GM12874 (cell line): Measurements from ENCODE around the gene TMEM164.

ENCODE experiments used
- TF ChIP-seq, protein P1 (sequence below): IDR thresholded peaks from 2 replicates; pipeline ENCODE4 v1.5.1; 2011; ENCODE audit warnings: low read depth, mild to moderate bottlenecking, control low read depth, low read length, moderate library complexity; ENCODE audit not compliant: insufficient read depth

The TMEM164 gene

DNA sequence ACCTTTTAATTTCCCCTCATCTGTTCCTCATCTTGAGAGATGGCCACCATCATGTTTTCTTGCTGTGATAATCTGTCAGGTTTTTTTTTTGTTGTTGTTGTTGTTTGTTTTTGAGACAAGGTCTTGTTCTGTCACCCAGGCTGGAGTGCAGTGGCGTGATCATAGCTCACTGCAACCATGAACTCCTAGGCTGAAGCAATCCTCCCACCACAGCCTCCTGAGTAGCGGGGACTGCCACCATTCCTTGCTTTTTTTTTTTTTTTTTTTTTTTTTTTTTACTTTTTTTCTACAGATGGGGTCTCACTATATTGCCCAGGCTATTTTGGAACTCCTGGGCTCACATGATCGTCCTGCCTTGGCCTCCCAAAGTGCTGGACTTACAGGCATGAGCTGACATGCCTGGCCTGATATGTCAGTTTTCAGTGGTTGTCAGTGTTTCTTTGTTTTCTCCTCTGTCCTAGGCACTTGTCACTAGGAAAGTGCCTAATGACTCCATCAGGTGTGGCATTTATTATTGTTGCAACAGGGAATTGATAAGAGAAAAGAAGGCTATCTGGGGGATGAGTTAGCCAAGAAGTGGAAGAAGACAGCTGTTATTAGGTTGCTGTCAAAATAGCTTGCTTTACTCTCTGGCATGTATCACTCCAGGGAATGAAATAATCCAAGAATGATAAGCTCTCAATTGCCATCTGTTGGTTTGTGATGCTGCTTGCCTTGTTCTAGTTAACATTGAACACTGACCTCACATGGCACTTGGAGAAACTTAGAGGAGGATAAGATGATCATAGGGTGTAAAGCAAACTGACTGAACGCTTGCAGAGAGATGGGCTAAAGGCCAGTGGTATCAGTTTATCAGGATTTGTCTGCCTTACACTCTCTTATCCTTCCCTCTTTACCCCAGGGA lies 41.7 kb downstream of the TMEM164 start:
- TF ChIP-seq, protein P1, sequence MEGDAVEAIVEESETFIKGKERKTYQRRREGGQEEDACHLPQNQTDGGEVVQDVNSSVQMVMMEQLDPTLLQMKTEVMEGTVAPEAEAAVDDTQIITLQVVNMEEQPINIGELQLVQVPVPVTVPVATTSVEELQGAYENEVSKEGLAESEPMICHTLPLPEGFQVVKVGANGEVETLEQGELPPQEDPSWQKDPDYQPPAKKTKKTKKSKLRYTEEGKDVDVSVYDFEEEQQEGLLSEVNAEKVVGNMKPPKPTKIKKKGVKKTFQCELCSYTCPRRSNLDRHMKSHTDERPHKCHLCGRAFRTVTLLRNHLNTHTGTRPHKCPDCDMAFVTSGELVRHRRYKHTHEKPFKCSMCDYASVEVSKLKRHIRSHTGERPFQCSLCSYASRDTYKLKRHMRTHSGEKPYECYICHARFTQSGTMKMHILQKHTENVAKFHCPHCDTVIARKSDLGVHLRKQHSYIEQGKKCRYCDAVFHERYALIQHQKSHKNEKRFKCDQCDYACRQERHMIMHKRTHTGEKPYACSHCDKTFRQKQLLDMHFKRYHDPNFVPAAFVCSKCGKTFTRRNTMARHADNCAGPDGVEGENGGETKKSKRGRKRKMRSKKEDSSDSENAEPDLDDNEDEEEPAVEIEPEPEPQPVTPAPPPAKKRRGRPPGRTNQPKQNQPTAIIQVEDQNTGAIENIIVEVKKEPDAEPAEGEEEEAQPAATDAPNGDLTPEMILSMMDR: no peak

DNA sequence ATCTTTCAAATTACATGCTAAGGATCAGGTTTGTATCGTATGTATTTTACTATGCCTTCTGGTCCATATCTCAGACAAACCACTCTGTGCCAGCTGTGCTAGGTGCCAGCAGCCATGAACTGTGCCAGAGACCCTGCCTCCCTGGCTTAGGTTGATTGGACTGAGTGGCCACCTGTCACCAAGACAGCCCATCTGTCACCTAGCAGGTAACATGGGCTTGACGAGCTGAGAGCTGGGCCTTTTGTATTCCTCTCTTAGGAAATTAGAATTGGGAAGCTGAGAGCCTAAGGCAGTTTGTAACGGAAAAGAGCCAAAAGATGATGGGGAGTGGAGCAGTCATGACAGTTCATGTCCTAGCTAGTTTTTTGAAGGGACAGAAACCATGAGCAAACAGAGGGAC lies 42.5 kb downstream of the TMEM164 start:
- TF ChIP-seq, protein P1: no peak

DNA sequence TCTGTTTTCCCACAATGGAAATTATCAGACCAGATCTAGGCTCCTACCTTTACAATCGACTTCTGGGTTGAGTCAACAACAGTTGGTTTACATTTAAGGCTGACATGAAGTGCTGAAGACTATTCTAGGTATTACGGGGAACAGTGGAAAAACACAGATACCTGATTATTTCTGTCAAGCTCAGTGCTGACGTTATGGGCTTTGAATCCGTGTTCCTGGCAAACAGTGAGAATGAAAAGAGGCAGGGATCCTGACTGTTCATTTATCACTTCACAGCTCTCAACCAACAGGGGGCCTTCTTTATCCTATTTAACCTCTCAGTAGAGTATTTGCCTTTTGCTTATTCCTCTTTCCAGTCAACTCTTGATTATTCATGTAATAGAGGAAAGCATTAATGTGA lies 43.1 kb downstream of the TMEM164 start:
- TF ChIP-seq, protein P1: no peak

DNA sequence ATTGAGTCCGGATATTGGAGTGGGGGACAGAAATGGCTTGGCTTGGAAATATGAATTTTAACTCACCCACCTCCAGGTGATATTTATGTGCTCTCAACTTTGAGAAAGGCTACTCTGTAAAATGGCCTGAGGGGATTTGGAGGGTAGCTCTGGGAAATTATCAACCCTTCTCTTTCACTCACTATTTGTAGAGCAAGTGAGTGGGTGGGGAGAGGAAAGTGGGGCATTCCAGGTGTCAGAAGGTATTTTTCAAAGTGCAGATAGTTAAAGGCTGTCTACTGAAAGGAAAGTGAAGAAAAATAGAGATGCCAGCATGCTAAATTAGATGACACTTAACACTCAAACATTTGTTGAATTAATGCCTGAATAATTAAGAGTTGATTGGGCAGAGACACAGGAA lies 44.1 kb downstream of the TMEM164 start:
- TF ChIP-seq, protein P1: no peak

DNA sequence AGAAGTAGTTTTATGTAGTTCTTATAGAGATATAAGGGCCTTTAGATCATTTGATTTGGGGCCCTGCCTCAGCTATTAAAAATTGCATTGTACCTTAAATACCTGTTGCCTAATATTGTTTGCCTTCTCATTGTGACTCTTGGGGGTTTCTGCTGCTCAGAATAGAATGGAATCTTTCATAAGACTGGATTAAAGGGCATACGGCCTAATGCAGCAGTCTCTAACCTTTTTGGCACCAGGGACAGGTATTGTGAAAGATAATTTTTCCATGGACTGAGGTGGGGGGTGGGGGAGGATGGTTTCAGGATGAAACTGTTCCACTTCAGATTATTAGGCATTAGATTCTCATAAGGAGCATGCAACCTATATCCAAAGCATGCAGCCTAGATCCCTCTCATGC lies 46.2 kb downstream of the TMEM164 start:
- TF ChIP-seq, protein P1: no peak

DNA sequence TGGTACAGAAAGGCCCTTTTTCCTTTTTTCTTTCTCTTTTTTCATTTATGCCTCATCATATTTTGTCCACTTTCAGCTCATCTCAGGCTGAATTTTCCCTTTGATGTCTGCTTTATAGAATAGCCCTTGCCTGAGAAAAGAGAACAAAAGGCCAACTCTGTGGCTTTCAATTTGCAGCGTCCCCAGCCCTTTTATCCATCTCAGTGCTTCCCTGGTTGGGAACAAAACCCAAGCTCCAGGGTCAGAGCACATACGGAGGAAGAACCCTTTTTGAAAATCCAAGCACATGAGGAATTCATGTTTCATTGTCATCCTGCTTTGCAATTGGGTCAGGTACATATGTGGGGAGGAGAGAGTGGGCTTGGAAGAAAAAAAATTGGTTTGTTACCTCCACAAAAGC lies 47.5 kb downstream of the TMEM164 start:
- TF ChIP-seq, protein P1: no peak

DNA sequence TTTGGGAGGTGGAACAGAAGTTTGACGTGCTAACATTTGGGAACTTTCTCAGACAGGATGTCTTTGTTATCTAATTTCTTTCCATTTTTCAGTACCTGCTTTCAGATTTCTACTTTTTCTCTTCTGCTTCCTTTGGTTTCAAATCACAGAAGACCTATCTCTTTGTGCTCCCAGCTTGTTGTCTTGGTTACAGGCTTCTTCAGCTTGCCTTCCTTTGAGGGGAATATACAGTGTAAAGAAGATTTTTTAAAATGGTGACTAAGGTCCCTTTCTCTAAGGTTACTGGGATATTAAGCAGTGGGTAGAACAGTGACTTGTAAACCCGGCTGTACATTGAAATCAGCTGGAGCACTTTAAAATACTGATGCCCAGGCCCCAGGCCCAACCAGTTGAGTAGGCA lies 48.0 kb downstream of the TMEM164 start:
- TF ChIP-seq, protein P1: no peak
